Breast epithelium (tissue), 4 donors: ENCODE measurements around the gene TRAIP. TPM values are rescaled to one million over a fixed set of nuclear protein-coding genes. Genes with fewer than 3 reads are reported as not detected.

ENCODE experiments used
- DNase-seq, 2 donors: peaks; one replicate each; pipeline ENCODE4 v3.0.0-alpha.2; 2019; ENCODE audit warnings: low spot score in 2 of 2
- H3K27ac ChIP-seq, 2 donors: fragments of 200-600 bp; sonication (generic) in 1 of 2; one replicate each; pipeline ENCODE4 v1.5.1; 2016 to 2019; ENCODE audit warnings: mild to moderate bottlenecking in 1 of 2
- H3K27me3 ChIP-seq, 2 donors: fragments of 200-600 bp; sonication (generic) in 1 of 2; one replicate each; pipeline versions ENCODE4 v1.5.1 to v1.6.0; 2017 to 2019; ENCODE audit warnings: control low read depth in 1 of 2, mild to moderate bottlenecking in 1 of 2
- H3K36me3 ChIP-seq: fragments of 200-600 bp; one replicate; pipeline ENCODE4 v1.5.1; 2019
- H3K4me1 ChIP-seq, 2 donors: fragments of 200-600 bp; sonication (generic); one replicate each; pipeline ENCODE4 v1.5.1; 2016 to 2019; ENCODE audit warnings: control low read depth in 1 of 2
- H3K4me3 ChIP-seq, 3 donors: fragments of 200-600 bp; sonication (generic); 1 replicate in 2 of 3; 2 replicates in 1 of 3; pipeline ENCODE4 v1.5.1; 2016 to 2019; ENCODE audit warnings: mild to moderate bottlenecking in 3 of 3, moderate library complexity in 2 of 3
- H3K9me3 ChIP-seq, 2 donors: fragments of 200-600 bp; sonication (generic) in 1 of 2; one replicate each; pipeline ENCODE4 v1.5.1; 2016 to 2019; ENCODE audit warnings: control low read depth in 1 of 2
- POLR2A ChIP-seq: fragments of 450-650 bp; IDR thresholded peaks from one replicate; pipeline ENCODE4 v1.6.1; 2016; ENCODE audit warnings: antibody characterized with exemption, mild to moderate bottlenecking, moderate library complexity
- POLR2AphosphoS5 ChIP-seq, 3 donors: sonication (generic); formaldehyde crosslinking; IDR thresholded peaks; one replicate each; pipeline ENCODE4 v1.6.1; 2017; ENCODE audit warnings: antibody characterized with exemption in 3 of 3
- intact Hi-C: fragments of 100-400 bp; cut with DNase I; formaldehyde crosslinking; loops from one replicate; pipeline ENCODE4 v1.15.1; 2023; ENCODE audit warnings: low total_unique reads
- total RNA-seq, 3 donors: library from RNA; depleted of rRNA; stranded (reverse); fragments of >200 nt; gene quantifications; one replicate each; pipeline ENCODE4 v1.1.0, GENCODE V29; 2016
- TF ChIP-seq, protein P1 (sequence below), 3 donors: fragments of 450-650 bp; IDR thresholded peaks; one replicate each; pipeline ENCODE4 v1.5.1; 2016 to 2017; ENCODE audit warnings: antibody characterized with exemption in 3 of 3, mild to moderate bottlenecking in 3 of 3, moderate library complexity in 3 of 3

TRAIP gene
- total RNA-seq, 3 donors from 2014 or later = 1.6 to 2.0 (median 1.9) TPM

DNA sequence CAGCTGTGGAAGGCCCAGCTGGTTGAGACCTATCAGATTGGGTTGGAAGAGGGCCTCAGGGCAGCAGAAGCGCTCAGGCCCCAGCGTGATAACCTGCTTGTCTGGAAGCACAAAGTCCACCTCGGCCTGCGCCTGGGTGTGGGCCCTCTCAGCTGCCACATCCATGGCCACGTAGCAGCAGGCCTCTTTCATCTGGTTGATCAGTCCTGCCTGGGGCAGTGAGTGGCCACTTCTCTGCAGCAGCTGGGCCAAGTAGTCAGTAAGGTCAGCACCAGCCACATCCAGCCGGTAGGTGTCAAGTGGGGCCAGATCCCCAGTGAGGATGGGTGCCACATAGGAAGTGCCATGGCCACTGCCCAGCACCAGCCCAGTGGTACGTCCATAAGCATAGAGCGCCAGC is 17.3 kb upstream of the TRAIP start:
- H3K27ac ChIP-seq = no peak overlapping the region
- no peaks in the 10 kb centered on the region for H3K9me3 ChIP-seq
- peaks cover 0 to 6% of the 10 kb centered on the region in 2 donors for H3K4me1 ChIP-seq
- peaks cover 3 to 14% of the 10 kb centered on the region in 2 donors for H3K27me3 ChIP-seq
- no peak overlapping the region for H3K4me3 ChIP-seq
- no peaks in the 10 kb centered on the region for H3K36me3 ChIP-seq
- TF ChIP-seq POLR2AphosphoS5 (IDR thresholded peaks at IDR 0.05) = no peak
- TF ChIP-seq, protein P1, sequence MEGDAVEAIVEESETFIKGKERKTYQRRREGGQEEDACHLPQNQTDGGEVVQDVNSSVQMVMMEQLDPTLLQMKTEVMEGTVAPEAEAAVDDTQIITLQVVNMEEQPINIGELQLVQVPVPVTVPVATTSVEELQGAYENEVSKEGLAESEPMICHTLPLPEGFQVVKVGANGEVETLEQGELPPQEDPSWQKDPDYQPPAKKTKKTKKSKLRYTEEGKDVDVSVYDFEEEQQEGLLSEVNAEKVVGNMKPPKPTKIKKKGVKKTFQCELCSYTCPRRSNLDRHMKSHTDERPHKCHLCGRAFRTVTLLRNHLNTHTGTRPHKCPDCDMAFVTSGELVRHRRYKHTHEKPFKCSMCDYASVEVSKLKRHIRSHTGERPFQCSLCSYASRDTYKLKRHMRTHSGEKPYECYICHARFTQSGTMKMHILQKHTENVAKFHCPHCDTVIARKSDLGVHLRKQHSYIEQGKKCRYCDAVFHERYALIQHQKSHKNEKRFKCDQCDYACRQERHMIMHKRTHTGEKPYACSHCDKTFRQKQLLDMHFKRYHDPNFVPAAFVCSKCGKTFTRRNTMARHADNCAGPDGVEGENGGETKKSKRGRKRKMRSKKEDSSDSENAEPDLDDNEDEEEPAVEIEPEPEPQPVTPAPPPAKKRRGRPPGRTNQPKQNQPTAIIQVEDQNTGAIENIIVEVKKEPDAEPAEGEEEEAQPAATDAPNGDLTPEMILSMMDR (IDR thresholded peaks at IDR 0.05) = no peak
- intact Hi-C loops = no loop called here
- DNase-seq = no peak

DNA sequence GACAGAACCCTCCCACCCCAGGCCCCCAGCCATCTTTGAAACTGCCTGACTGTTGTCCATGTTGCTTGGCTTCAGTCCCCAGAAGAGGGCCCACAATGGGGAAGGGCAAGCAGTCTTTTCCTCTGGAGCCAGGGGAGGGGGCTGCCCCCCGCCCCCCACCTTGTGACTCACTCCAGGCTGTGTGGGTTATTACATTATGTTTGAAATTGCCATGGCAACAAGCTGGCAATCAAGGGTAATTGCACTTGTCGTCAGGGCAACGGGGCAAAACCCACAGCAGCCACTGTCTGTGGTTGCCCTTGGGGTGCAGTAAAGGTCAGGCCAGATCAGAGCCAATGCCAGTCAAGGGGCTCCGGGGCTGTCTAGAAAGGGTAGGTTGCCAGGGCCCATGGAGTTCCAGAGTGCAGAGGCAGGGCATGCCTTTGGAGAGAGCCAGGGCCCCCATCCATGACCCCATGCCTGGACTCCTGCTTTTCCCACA is 16.5 kb upstream of the TRAIP start:
- no peak overlapping the region for H3K4me3 ChIP-seq
- intact Hi-C loops = no loop called here

DNA sequence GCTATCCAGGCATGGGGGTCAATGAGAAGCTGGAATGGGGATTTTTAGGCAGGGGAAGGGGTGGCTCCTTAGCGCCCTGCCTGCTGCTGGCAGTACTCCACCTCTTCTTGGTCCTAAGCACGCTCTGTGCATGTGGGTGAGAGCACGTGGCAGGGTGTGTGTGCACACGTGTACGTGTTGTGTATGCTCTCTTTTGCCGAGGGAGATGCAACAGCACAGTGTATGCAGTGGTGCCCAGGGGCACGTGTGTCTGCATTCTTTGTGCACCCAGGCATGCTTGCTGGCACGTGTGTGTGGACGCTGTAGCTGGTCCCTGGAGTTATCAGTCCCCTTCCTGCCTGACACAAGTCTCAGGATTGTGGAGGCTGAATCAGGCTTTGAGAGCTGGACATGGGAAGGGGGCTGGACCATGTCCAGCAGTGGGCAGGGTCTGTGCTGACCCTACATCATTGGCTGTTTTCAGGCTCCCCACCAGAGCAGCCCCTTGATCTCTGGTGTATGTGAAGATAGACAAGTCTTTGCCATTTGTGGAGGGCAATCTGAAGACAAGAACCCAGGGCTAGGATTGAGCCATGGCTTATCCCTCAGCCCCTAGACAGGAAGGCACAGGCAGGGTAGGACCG is 15.3 kb upstream of the TRAIP start:
- no peaks in the 10 kb centered on the region for H3K36me3 ChIP-seq
- TF ChIP-seq, protein P1 (IDR thresholded peaks at IDR 0.05) = no peak
- TF ChIP-seq POLR2AphosphoS5 (IDR thresholded peaks at IDR 0.05) (no peak), POLR2A (no peak)
- peaks cover 0 to 6% of the 10 kb centered on the region in 2 donors for H3K4me1 ChIP-seq
- peaks cover 3 to 22% of the 10 kb centered on the region in 2 donors for H3K27me3 ChIP-seq
- no peak overlapping the region for H3K4me3 ChIP-seq
- no peak for DNase-seq
- no peak overlapping the region for H3K27ac ChIP-seq
- intact Hi-C loops = no loop called here
- no peaks in the 10 kb centered on the region for H3K9me3 ChIP-seq

More for the DNA sequence above, 16.5 kb upstream of the TRAIP start:
- no peaks in the 10 kb centered on the region for H3K9me3 ChIP-seq
- H3K27me3 ChIP-seq = peaks cover 3 to 22% of the 10 kb centered on the region in 2 donors
- peaks cover 0 to 6% of the 10 kb centered on the region in 2 donors for H3K4me1 ChIP-seq
- no peak for TF ChIP-seq POLR2A
- no peak for TF ChIP-seq POLR2AphosphoS5 (IDR thresholded peaks at IDR 0.05)
- TF ChIP-seq, protein P1 (IDR thresholded peaks at IDR 0.05) = no peak
- H3K27ac ChIP-seq = no peak overlapping the region
- no peaks in the 10 kb centered on the region for H3K36me3 ChIP-seq
- no peak for DNase-seq

DNA sequence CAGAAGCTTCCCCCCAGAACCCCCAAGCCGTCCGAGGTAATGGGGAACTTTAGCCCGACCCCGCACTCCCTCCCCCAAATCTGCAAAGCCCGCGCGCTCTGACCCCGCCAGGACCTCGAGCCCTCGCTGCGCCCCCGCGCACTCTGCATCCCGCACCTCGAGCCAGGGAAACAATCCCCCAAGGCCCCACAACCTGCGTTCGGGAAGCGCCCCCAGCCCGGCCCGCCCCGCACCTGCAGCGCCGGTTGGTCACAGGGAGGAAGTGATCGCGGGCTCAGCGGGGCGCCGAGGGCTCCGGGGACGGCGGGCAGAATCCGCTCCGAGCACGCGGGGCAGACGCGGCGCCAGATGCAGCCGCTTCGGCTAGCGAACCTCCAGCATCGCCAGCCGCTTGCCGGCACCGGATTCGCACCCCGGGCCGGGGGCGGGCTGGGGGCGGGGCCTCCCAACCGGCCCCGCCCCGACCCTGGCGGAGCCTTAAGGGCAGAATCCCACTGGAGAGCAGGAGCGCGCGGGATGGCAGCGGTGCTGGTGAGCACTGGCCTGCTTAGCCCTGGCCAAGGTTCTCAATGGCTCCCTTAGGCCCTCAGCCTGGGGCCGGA is 13.3 kb upstream of the TRAIP start, which contains the start of gene CAMKV:
Gene CAMKV (minus strand): TSS at position 382 of the 602 bp plus-strand sequence. CDS start 7,518 bp downstream, outside the sequence.
- TF ChIP-seq, protein P1 (IDR thresholded peaks at IDR 0.05) = no peak
- TF ChIP-seq POLR2A = no peak
- TF ChIP-seq POLR2AphosphoS5 (IDR thresholded peaks at IDR 0.05) = no peak
- intact Hi-C loops = loop anchor here (2.0 to 10.0 kb wide), 2 partner anchors 317 to 1865 kb away; no protein-coding TSS in a partner anchor
- no peak for DNase-seq
- Histone ChIP-seq H3K9me3 (no peaks in the 10 kb centered on the region), H3K4me1 (peaks cover 0 to 6% of the 10 kb centered on the region in 2 donors), H3K4me3 (peak within 1 kb of the TSS; percentile 28 to 63 (median 44)), H3K27me3 (peaks cover 3 to 22% of the 10 kb centered on the region in 2 donors), H3K27ac (no peak within 1 kb of the TSS), H3K36me3 (no peaks in the 10 kb centered on the region)
